Forelimb muscle (tissue), 1 donor: ENCODE results near the gene EID2. TPM values are rescaled to one million over a fixed set of nuclear protein-coding genes. Genes with fewer than 3 reads are reported as not detected.

Experiments used
- DNase-seq: peaks from one replicate; pipeline ENCODE4 v3.0.0-alpha.2; 2013; ENCODE audit warnings: low read depth
- polyA plus RNA-seq: library from polyadenylated mRNA; unstranded; fragments of 120-200 nt; gene quantifications from one replicate; pipeline ENCODE4 v1.2.1, GENCODE V29; 2013; ENCODE audit not compliant: insufficient read length

The EID2 gene, protein sequence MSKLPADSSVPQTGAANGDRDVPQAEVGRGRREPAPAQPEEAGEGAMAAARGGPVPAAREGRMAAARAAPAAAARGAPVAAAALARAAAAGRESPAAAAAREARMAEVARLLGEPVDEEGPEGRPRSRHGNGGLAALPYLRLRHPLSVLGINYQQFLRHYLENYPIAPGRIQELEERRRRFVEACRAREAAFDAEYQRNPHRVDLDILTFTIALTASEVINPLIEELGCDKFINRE
- polyA plus RNA-seq = 8.8 TPM

DNA sequence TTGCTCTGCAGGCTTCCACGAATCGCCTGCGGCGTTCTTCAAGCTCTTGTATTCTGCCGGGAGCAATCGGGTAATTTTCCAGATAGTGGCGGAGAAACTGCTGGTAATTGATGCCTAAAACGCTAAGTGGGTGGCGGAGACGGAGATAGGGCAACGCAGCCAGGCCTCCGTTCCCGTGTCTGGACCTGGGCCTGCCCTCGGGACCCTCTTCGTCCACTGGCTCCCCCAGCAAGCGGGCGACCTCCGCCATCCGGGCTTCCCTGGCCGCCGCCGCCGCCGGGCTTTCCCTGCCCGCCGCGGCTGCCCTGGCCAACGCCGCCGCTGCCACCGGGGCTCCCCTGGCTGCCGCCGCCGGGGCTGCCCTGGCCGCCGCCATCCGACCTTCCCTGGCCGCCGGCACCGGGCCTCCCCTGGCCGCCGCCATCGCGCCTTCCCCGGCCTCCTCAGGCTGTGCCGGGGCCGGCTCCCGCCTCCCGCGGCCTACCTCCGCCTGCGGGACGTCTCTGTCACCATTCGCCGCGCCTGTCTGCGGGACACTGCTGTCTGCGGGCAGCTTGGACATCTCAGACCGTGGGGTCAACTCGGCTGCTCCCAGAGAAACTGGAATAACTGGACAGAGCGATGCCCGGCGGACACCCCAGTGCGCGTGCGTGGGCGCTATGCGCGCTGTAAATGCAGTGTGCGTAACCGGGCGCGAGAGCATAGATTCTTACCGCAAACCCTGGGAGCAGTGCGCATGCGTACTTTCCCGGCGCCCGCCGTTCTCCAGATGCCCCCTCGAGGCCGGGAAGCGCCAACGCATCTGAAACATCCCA lies at the start of gene EID2:
Gene EID2 (minus strand): TSS at position 644 of the 815 bp plus-strand sequence. CDS start 82 bp downstream, at position 562.
- DNase-seq = peak; percentile 91

DNA sequence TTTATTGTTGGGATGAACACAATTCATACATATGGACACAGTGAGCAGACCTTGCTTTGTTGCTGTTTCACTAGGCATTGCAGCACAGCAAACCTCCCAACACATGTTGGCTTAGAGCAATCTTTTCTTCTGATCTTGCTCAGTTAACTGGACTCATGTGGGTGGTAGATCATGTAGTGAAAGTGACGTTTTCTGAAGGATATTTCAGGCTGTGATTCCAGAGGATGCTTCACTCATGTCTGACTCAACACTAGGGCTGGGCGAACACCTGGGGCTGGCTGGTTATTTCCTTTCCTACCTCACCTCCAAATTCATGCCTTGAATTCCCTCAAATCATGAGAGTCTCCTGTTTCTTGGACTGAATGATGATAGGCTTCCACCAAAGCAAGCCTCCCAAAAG lies 48.1 kb upstream of the EID2 start:
- no peak for DNase-seq

DNA sequence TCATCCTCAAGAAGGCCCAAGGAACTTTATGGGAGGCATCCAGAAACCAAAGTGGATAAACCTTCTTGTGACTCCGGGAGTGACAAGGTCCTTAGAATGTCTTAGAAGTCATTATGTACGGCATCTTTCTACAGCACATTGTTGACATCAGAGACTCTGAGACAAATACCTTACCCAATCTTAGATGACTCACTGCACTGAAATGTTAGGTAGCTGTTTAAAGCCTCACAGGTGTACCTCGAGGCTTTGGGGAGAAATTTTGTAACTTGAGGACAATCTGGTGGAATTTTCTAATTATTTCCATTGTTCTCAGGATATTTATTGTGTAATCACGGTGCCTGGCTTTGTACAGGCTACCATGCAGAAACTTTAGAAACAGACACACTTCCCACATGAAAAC lies 47.5 kb upstream of the EID2 start:
- no peak for DNase-seq

DNA sequence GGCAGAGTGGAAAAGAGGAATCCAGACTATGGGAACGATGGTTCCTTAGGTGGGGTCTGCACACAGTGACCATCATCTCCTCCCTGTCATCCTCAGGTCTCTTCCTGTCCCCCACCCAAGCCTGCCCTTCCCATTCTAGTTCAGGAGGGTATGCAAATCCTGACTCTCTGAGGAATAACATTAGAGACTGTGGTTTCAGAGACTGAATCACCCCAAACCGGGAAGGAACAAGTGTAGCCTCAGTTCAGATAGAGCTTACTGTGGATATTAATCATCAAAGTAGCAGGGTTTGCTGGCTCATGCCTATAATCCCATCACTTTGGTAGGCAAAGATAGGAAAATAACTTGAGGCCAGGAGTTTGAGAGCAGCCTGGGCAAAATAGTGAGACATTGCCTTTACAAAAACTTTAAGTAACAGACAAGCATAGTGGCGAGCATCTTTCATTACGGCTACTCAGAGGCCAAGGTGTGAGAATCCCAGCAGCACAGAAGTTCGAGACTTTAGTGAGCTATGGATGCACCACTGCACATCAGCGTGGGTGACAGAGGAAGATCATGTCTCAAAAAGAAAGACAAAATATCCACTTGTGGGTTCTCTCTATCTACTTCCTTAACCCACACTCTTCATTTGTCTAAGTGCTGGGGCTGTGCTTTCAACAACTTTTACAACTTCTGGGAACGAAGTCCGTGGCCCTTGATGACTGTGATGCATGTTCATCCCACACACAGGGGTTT lies 43.1 kb upstream of the EID2 start:
- DNase-seq = no peak

DNA sequence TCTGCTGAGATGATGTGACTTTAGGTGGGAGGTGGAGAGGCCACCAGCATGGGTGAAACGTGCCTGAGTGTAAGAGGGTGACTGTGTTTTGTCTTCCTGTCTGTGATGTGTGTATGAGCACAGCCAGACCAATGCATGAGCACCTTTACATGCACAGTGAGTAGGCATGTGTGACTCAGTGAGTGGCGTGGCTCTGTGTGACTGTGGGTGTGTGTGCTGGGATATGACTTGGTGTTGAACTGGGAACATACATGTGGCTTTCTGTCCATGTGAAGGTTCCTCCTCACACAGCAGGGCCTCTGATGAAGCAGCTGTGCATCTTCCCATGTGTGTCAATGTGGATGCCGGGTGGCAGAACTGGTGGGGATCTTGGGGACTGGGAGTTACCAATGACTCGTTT lies 42.5 kb upstream of the EID2 start:
- DNase-seq = no peak

DNA sequence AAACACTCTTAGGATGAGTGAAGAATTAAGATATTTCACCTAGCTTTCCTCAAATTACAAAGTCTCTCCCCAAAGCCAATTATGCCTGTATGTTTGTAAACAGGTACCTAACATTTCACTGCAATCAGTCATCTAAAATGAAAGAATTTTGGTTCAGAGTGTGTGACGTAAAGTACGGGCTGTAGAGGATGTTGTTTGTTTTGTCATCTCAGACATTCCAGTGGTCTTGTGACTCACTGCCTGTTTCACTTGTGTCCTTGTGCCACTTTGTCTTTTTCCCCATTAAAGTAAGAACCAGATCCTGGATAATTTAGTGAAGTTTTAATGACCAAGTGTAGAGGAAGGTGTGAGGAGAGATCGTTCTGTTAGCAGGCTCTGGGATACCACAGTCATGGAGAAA lies 28.6 kb upstream of the EID2 start:
- no peak for DNase-seq

DNA sequence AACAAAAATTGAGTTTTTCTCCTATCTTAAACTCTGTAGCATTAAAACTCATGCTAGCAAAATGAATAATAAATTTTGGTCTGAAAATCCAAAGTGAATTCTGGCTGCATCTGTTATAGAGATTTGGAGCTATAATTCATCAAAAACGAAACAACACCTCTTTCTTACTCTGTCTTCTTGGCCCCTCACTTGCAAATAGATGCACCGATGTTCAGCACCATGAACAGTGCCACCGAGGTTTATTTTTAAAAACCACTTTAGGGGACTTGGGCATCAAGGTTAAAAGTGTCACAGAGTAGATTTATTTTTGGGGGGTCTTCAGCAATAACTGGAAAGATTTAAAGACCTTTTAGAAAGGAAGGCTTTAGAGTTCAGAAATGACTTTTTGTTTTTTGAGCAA lies 26.1 kb upstream of the EID2 start:
- DNase-seq = no peak

DNA sequence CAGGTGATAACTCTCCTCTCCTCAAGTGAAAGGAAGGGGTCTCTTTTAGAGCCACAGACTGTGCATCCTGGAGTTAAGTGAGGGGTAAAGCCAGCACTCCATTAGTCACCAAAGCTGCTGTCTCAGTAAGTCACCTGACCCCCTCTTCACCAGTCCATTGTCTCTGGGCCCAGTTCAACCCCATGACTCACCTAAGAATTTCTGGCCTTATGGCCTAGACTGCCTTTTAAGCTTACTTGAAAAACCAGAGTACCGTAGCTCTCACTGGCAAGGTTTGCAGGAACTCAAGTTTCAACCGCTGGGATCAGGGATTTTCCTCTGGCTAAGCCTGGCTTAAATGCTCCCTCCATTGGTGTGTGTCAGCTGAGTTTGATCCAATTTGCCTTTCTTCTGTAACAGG lies 23.4 kb upstream of the EID2 start:
- no peak for DNase-seq

DNA sequence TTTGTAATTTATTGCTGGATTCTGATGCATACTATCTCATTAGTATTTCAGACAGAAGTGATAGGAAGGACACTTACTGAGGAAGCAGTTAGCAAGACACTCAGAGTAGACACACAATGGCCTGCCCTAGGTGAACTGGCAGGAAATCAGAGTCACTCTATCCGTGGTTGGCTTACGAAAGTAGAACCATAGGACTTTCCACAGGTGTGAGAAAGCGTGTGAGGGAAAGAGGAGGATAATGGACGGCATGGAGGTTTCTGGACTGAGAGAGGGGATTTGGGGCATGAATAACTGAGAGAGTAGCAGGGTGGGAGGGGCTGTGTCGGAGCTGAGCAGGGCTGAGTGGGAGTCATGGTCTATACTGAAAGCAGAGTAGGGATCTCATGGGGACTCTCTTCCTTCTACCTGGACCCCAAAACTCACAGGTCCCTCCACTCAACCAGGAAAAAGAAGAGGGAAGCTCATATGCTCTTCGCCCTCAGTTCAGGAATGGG lies 18.7 kb upstream of the EID2 start:
- no peak for DNase-seq

DNA sequence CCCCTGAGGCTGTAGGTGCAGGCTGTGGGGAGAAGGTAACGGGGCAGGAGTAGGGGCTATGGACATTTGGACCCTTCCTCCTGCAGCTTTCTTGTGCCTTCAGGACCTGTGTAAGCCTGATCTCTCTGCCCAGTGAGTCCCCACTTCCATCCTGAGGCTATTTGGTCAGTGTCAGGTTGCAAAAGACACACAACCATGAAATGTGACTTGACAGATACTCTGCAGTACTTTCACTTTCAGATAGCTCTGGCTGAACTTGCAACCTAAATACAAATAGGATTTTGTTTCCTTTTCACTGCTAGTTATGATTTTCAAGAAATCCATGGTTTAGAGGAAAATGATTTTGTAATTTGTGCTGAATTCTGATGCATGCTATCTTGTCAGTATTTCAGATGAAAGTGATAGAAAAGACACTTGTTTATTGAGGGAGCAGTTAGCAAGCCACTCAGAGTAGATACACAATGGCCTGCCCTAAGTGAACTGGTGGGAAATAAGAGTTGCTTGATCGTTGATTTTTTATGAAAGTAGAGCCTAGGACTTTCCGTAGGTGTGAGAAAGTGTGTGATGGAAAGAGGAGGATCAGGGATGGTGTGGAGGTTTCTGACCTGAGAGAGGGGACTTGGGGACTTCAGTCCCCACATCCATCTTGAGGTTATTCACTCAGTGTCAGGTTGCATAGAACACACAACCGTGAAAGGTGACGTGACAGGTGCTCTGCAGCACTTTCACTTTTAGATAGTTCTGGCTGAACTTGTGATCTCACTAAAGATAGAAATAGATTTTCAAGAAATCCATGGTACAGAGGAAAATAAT lies 18.1 kb upstream of the EID2 start:
- no peak for DNase-seq

DNA sequence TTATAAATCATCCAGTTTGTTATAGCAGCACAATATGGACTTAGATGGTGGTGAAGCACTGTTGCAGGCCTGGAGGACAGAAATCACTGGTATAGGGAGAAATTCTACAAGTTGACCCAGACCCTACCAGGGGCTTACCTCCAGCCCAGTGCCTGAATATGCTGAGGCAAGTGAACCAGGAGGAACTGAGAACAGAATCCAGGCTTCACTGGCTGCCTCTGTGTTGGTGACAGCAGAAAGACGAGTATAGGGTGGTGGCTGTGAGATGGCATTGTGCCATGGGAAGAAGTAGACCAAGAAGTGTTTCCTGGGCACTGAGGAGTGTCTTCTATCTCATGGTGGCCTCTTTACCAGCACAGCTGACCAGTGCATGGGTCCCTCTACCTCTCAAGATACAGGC lies 15.9 kb upstream of the EID2 start:
- DNase-seq = no peak

DNA sequence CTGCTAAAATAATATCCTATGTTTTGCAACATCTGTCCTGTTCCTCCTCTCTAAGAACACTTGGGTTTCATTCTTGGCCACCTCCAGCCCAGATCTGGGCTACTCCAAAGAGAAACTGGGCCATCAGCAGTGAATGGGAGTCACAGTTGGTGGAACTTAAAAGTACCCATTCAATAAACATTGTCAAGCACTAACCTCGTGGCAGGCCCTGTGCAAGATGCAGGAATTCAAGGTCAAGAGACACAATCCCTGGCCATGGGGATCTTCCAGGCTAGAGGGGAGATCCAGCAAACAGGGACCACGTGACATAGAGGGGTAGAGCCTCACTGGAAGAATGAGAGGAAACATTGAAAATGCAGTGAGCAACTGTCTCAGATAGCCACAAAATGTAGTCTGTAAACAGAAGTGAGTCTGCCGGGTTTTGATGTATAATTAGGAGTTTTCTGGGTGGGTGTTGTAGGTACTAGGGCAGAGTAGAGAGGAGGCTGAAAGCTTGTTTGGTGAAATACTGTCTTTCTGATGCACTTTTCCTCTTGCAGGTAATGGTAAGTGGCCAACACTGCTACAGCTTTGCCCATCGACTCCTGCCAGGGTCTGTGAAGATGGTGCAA lies 14.8 kb upstream of the EID2 start:
- no peak for DNase-seq

DNA sequence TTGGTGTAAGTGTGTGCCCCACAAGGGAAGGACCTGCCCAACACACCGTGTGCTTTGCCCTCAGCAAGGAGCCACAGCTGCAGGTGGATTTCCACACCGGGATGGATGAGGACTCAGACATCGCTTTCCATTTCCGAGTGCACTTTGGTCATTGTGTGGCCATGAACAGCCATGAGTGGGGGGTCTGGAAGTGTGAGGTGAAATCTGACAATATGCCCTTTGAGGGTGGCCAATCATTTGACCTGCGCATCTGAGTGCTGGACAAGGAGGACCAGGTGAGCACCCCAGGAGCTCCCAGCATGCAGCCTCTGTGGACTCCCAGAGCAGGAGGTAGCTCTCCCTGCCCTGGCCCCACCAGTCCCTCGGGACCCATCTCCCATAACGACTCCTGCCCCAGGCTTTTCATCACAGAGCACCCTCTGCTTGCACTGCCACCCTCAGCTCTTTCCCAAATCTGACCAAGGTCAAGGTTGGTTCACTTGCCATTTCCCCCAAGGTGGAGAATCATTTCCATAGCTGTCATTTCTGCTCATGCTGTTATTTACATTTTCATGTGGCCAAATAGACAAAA lies 13.2 kb upstream of the EID2 start:
- no peak for DNase-seq

DNA sequence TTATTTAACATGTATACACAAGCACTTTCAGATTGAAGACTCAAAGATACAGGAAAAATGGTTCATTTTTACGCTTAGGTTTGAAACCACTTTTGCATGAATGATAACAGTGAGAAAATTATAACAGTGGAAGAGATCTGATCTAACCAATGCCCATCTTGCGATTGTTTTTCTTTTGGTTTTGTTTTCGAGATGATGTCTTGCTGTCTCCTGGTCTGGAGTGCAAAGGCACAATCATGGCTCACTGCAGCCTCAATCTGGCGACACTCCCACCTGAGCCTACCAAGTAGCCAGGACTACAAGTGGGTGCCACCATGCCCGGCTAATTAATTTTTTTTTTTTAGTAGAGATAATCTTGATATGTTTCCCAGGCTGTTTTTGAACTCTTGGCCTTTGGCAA lies 10.2 kb upstream of the EID2 start:
- no peak for DNase-seq

DNA sequence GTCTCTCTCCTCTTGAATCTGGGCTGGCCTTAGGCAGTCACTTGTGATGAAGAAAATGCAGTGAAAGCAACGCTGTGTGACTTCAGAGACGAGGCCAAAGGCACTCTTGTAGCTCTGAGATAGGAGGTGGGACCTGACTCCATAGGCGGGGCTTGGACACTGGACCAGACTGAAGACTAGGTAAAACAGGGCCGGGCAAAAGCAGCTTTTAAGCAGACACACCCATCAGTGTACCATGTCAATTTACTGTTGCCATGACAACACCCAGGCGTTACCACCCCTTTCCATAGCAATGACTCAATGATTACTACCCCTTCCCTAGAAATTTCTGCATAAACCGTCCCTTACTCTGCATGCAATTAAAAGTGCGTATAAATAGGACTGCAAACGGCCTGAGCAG lies 6.6 kb upstream of the EID2 start:
- DNase-seq = no peak

DNA sequence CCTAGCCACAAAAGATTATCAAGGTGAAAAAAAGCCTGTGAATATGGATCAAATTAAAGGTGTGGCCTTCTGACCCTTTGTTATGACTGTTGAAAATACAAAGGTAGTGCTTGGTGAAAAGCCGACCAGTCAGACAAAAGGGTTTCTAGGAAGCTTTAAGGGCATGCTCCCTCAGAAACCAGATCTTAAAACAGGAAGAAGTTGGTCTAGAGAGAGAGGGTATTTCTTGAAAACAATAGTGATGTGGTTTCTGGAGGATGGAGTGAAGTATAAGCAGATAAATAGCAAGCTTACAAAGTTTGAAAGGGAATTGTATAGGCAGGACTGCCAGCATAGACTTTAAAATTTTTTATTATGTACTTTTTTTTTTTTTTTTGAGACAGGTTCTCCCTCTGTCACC lies 5.0 kb upstream of the EID2 start:
- DNase-seq = no peak

DNA sequence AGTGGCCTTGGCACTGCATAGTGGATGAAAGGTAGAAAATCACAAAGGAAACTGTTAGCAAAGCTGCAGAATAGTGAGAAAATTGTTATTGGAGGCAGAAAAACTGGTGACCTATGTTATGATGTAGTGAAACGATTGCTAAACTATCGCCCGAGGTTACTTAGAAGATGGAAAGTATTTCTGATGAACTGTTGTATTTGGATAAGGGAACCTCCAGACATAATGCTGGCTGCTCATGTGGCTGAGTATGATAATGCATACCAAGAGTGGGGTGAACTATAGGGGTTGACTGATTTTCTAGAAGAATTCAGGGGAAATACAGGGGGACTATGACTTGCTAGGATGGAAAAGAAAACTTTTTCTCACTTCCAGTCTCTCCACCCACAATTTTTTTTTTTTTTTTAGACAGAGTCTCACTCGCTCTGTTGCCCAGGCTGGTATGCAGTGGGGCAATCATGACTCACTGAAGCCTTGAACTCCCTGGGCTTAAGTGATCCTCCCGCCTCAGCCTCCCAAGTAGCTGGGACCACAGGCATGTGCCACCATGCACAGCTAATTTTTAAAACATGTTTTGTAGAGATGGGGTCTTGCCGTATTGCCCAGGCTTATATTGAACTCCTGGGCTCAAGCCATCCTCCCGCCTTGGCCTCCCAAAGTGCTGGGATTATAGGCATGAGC lies 4.4 kb upstream of the EID2 start:
- no peak for DNase-seq

DNA sequence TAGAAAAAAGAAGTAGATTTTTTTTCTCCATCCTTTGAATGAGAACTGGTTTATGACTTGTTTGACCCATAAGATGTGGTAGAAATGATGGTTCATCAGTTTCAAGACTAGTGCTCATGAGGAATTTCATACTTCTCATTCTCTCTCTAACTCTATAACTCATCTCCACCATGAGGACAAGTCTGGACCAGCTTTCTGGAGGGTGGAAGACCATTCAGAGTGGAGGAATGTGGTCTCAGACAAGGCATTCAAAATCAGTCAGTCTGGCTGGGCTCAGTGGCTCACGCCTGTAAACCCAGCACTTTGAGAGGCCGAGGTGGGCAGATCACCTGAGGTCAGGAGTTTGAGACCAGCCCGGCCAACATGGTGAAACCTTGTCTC lies 3.5 kb upstream of the EID2 start:
- no peak for DNase-seq

DNA sequence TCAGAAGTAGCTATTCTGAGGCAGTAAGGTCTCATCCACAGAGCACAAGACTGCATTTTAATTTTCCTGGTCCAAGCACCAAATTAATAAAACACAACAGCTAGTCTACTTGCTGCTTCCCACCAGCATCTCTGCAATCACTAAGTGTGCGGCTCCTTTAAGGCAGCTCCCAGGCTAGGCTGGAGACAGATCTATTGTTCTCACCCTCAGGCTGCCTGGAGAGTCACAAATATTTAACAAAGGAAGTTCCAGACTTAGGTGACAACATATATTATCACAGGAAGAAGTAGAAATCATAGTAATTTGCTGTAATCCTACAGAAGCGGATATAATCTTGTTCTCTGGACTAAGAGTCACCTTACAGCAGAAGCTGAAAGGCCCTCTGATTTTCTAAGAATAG lies 2.2 kb upstream of the EID2 start:
- no peak for DNase-seq

DNA sequence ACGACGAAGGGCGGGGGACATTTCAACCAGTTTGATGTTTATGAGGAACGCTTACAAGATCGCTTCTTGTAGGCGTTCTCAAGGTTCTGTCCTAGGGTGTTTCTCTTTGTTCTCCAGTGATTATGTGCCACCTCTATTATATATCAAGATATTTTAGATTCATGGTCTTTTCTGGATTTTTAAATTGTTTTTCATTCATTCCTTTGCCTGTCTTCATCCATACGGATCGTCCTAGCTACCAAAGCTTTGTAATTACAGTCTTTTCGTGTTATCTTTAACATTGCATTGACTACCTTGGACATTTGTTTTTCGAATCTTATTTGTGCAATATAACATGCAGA lies 342 bp upstream of the EID2 start:
- no peak for DNase-seq

DNA sequence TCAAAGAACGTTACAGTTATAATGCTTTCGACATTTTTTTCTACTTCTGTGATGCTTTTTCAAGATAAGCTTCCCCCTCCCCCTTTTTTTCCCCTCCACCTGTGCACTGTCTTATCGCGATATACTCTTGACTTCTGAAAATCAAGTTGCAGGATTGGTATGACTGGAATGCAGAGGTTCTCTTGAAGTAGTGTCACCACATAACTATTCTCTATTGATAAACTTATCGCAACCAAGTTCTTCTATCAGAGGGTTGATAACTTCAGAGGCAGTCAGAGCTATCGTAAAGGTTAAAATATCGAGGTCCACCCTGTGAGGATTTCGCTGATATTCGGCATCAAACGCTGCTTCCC lies 820 bp downstream of the EID2 start:
- no peak for DNase-seq
